ENCODE data around the gene CDKAL1.
"Not testable (repeated sequence)": the region's sequence is repeated elsewhere in the genome, so short reads cannot be mapped to it uniquely, and the experiment has no call there.

CDKAL1 gene

DNA sequence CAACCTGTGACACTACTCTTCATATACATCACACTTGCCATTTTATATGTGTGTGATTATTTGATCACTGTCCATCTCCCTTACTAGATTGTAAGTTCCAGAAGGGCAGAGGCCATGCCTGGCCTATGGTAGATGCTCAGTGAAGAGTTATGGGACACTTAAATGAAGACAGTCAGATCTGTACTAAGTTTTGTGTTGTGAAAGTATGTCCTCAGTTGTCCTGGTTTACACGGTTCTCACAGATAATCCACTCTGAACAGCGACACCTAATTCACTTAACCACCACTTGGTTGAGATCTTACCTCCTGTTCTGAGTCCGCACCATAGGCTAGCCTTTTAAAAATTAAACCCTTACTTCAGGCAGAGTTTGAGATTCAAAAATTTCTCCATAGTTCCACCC is 625.2 kb downstream of the CDKAL1 start:
- no peak for DNase-seq

DNA sequence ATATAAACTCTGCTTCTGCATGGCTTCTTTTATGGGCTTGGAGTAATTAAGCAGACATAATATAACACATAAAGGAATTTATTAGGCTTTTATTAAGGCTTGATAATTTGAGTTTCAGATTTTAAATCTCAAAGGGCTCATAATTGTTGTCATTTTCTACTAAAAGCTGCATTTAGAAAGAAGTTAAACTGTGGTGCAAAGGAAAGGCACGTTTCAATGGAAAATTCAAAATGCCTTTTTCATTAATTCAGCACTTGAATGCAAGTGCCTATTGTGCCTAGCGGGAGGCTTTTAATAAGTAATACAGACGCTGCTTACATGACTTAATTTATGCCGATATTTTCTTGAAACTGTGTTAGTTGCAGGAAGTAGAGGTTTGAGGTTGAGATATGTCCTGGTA is 627.5 kb downstream of the CDKAL1 start:
- DNase-seq = no peak

DNA sequence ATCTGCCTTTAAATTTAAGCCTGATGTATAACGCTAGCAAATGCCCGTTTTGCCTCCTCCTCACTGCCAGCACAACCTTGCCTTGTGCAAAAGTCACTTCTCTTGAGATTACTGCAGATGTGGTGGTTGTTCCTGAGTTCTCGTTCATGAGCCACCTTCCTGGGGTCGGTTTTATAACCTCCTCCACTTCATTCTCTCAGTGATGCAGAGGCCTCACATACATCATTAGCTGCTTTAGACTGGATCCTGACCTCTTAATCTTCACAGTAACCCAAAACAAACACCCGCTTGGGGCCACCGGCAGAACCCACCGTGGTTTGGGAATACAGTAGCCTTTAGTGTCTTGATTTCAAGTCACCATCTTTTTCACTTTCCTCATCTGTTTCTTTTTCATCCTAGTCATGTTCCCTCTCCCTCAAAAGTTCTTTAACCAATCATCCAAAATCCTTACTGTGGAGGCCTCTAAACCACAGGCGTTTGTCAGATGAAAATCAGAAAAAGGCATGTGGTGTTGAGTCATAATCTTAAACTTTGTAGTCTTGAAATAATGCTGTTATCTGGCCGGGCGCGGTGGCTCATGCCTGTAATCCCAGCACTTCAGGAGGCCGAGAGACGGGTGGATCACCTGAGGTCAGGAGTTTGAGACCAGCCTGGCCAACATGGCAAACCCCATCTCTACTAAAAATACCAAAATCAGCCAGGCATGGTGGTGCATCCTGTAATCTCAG is 629.0 kb downstream of the CDKAL1 start:
- DNase-seq = no peak

DNA sequence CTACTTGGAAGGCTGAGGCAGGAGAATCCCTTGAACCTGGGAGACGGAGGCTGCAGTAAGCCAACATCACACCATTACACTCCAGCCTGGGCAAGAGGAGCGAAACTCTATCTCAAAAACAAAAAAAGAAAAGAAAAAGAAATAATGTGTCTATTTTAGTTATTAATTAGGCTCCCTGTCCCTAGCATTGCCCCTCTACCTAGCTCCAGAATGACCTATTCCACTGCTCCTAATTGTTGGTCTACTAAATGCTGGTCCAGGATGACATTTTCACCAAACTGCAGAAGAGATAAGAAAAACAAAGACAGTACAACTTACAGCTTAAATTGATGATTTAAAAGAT is 629.6 kb downstream of the CDKAL1 start:
- DNase-seq = no peak

DNA sequence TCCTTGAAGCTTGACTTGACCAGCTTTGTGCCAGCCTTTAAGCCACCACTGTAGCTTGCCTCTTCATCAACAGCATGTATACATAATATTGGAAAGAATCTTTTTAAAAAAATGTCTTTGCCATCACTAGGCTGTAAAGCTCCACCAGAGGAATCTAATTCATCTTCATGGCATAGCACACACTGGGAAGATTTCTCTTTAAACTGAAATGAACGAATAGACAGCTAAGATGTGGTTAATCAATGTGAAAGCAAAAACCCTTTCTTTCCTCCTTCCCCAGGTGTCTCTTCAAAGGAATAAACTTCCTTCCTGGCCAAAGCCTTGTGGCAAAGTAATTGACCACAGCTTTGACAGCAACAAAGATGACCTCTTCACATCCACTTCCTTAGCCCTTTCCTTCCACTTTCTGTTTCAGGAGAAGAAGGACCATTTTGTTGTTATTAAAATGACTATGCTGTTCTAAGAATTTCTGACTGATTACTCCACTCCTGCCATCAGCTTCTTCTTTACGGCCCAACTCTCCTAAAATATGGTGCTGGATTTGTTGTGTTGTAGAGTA is 630.6 kb downstream of the CDKAL1 start:
- DNase-seq = no peak

DNA sequence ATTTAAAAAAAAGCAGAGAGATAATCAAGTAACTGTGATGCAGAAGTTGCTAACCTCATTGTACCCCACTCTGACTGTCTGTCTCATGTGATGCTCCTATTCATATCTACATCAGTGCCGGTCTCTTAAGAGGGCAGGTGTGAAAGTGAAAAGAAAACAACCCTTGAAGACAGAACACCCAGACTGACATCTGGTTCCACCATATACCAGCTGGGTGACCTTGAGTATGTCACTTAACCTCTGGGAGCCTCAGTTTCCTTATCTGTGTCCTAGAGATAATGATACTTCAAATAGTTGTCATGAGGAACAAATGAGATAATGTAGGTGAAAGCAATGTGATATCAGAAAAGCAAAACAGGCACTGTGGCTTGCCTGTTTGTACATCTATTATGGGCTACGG is 632.5 kb downstream of the CDKAL1 start:
- DNase-seq = no peak

DNA sequence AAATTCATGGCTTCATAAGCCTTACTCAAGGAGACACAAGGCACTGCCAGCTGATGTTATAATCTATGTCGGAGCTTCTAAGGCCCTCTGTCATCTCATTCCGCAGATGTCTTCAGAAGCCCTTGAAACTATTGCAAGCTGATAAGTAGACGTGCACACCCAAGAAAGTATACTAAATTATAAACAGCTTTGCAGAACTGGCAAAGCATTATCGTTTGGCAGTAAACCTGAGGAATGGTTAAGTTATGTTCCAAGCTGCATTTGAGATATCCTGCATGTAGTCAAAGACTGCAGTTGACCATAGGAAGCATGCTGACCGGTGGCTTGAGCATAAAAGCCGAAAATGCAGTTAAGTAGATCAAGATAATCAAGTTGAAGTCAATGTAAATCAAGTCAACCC is 633.5 kb downstream of the CDKAL1 start:
- DNase-seq = no peak

DNA sequence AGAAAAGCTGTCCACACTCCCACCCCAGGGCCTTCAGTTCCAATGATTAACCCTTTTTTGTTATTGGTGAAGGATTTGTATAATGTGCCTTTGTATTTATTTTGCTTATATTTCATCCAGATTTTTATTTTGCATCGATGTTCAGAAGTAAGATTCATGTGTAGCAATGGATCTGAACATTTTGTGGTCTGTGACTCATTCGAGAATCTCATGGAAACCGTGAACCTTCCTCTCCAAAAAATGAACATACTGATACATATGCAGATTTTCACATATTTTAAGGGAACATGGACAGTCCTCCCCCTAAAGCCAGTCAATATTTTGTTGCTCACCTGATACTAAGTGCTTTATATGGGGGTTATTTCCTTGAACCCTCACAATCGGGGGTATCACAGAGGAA is 637.5 kb downstream of the CDKAL1 start:
- no peak for DNase-seq

DNA sequence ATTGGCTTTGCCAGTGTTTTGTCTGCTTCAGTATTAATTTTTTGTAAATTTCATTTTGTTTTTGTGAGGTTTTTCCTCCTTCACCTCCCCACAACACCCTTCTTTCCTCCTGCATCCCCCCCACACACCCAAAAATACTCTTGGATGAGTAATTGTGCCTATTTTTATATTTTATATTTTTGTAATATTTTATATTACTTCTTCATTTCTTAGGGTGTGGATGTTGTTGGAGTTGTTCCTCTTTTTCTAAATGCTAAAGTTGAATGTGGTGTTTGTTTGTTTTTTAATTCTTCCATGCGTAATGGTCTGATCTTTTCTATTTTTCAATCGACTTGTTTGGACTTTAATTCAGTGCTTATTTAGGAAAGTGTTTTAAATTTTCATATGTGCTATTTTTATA is 638.8 kb downstream of the CDKAL1 start:
- DNase-seq = no peak

DNA sequence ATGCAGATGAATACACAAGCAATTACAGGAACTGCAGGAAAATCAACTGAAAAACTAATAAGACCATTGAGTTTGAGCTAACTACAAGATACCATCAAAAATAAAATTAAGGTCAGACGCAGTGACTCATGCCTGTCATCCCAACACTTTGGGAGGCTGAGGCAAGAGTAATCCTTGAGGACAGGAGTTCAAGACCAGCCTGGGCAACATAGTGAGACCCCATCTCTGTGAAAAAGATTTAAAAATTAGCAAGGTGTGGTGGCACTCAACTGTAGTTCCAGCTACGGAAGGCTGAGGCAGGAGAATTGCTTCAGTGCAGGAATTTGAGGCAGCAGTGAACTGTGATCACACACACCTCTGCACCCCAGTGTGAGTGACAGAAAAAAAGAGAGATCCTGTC is 639.4 kb downstream of the CDKAL1 start:
- no peak for DNase-seq

DNA sequence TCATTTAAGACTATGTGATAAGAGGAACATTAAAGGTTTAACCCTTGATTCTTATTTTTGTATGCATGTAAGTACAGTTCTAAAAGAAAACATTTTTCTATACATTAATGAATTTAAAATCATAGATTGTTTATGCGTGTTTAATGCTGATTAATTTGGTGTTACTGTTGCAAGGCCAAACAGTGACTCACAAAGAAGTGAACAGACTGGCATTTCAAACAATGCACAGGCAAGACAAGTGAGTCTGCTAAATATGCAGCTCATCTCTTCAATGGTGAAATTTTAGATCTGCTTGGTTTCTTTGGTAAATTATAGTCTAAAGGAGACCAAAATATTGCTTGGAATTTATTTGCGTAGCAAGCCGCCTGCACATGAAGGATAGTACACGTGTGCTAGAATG is 641.9 kb downstream of the CDKAL1 start:
- DNase-seq = no peak

DNA sequence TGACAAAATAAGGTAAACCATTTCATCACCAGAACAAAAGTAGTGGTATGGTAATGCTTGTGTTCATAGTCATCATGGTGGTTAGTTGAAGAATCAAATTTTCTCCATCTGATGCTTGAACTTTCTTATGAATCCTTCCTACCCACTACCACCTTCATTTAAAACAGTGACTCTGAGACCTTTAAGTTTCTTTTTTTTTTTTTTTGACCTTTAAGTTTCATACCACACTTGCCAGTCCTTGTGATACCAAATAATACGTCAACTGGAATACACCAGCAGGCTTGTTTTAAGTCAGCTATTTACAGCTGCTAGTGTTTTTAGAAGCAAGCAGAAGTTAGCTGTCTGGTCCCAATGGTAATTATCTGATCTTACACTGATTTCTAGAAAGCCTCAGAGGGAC is 645.9 kb downstream of the CDKAL1 start:
- DNase-seq = no peak

DNA sequence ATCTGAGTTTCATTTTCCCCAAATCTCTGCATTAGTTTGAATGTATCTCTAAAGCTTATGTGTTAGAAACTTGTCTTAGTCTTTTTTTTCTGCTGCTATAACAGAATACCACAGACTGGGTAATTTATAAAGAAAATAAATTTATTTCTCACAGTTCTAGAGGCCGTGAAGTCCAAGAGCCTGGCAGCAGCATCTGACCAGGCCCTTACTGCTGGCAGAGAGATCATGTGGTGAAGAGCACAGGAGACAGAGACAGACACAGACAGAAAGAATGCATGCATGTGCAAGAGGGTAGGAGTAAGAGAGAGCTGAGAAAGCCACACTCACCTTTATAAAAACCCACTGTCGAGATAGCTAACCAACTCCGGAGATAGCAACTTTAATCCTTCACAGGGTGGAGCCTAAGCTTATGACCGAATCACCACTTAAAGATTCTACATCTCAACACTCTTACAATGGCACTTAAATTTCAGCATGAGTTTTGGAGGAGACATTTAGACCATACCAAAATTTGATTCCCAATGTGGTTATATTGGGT is 646.6 kb downstream of the CDKAL1 start:
- no peak for DNase-seq

DNA sequence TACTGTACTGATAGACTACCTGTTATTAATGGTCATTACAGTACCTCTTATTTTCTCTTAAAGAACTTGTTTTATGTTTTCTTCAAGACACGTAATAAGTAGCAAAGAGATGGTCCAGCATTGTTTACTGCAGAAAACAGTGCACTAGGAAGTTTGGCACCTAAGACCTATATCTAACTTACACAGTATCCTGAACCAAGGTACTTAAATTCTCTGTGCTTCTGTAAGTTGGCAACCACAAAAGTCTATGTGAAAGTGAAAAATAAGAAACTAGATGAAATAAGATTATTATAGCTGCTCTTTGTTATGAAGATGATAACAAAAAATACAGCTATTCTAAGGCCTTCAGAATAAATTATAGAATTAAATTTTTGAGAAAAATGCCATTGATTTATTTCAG is 647.6 kb downstream of the CDKAL1 start:
- no peak for DNase-seq

DNA sequence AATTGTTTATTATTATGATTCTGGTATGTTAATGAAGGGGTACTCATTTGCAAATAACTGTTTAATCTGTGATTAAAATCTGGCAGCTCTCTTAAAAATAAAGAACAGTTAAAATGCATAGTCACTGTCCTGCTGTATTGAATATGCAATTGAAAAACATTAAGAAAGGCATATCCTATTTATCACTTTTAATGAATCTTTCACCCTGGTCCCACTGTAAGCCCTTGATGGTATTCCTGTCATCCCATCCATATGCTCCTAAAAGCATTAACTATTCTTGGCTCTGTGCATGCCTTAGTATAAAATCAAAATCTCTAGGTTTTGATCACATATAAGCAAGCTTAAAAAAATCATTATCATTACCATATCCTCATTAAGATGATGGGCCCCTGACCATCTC is 648.3 kb downstream of the CDKAL1 start:
- DNase-seq = no peak

DNA sequence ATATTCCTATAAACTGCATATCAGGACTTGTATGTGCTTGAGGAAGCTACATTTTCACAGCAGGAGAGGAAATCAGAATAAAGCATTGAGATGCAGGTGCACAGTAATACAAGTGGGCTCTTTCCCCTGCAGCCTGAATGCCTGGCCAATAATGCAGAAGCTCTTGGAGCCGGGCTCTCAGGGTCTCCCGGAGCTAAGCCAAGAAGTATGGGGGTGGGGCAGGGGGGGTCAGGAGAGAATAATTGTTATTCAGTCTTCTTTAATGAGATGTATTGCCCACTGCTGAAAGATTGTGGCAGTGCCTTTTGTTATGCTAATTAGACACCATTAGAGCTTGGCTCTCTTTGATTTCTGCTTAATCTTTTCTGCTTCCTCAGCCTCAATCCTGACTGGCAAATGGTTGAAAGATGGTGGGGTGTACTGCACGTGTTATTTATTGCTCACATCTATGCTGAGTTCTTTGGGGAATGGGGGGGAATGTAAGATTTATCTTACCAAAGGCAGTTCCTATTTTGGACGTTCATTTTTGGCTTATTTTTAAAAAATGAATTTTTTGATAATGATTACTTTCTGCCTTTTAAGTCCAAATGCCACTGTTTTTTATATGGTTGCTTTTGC is 651.7 kb downstream of the CDKAL1 start:
- no peak for DNase-seq

DNA sequence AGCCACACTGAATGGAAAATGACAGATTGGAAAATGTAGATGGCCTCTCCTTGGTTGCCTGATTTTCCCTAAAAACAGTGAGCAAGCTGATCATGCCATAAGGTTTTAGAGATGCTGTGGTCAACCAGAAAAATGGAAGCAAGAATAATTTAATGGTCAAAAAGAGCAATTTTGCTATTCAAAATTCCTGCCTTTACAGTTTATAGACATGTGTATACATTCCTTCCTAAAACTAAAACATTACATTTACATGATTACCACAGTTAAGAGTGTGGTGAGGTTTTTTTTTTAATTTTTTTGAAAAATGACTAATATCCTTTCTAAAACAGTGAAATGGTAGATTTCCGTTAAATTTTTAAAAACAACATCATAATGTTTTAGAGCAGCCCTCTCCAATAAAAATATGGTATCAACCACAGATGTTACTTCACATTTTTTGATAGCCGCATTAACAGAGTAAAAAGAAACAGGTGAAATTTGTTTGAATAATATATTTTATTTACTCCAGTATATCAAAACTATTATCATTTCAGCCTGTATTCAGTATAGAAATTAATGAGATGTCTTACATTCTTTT is 652.3 kb downstream of the CDKAL1 start:
- DNase-seq = no peak

DNA sequence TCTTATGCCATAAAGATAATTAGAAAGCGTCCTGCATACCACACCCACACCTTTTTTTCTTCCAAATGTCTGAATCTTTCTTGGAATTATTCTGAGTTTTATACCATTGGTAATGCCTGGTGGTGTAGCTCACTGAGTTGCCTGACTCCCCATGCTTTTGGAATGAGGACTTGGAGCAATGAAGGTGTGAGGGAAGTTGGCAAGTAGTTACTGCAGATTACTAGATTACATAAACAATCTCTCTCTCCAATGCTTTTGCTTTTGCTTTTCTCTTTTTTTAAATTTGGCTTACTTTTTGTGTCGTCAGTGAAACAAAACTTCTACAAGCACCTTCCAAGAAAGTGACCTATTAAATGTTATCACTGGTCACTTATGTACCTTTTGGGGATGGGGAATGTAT is 653.2 kb downstream of the CDKAL1 start:
- no peak for DNase-seq

DNA sequence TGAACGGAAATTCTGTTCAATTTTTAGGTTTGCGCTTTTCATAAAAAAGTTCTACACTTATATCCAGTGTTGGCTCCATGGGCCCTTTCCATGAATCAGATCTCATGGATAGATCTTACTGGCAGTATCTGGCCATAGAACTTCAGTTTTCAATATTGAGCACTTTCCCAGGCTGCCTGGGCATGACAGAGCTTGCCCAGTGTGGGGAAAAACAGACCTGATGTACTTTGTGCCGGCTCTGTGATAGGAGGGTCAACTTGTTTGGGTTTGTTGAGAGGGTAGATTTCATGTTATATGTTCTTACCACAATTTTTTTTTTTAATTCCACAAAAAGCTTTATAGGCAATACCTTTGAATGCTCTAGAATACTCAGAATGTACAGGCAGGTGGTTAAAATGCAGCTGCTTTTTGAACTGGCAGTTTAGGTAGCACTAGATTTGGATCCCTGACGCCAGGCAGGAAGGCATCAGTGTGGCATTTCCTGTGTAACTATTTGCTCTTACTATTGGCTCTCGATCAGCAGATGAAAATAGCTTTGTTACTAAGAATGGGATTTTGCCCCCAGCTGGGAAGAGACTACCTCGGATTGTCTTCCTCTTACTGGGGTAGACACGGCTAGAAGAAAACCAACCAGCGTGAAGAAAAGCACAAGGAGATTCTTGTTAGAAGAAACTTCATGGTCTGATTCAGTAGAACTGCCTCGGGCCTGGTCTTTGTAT is 654.4 kb downstream of the CDKAL1 start:
- no peak for DNase-seq

DNA sequence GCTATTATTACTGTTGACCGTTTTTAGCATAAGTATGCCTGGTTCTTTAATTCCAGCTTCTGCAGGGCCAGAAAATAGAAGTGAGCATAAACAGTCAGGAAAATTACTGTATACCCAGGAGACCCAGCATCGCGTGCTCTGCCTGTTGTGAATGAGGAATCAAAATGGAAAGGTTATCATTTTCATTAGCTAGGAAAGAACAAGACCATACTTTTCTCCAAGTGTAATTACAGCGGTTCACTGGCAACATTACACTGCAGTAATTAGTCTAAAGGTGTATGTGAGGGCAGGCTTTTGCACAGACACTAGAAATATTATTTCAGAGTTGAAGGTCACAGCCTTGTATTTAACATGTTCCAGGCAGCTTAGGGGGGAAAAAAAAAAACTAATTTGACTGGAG is 655.5 kb downstream of the CDKAL1 start:
- no peak for DNase-seq

DNA sequence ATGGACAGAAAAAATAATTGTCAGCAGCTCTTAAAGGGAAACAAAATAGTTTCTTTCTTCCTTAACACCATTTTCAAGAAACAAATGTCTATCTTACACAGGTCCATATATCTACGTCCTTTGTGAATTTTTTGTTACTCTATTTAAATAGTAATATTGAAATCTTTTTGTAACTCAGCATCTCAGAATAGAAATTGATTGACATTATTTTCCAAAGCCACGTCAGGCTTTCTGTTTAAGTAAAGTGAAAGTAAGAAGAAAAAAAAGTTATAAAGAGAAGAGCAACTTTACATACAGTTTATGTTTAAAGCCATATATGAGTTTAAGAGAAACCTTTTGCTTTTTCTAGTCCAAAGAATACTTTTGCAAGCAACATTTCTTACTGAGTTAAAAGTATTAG is 656.4 kb downstream of the CDKAL1 start:
- no peak for DNase-seq

DNA sequence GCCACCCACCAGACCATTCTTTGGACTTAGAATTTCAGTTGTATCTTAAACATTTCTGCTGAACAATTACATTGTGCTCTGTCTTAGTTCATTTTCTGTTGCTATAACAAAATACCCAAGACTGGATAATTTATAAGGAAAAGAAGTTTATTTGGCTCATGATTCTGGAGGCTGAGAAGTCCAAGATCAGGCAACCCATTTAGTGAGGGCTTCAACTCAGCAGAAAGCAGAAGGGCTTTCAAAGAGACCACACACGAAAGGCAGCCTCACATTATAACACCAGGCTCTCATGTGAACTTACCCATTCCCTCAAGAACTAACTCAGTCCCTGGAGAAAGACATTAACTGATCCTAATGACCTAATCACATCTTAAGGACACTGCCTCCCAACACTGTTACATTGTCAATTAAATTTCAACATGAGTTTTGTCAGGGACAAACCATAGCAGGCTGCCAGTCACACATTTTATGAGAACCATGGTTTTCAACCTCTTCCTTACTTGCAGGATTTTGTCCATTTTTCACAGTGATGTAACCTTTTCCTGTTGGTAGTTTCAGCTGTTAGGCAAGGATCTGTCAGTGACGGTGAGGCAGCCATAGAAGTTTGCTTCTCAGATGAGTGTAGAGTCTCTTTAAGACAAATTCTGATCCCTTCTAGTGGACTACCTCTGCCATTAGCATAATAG is 659.7 kb downstream of the CDKAL1 start:
- no peak for DNase-seq

DNA sequence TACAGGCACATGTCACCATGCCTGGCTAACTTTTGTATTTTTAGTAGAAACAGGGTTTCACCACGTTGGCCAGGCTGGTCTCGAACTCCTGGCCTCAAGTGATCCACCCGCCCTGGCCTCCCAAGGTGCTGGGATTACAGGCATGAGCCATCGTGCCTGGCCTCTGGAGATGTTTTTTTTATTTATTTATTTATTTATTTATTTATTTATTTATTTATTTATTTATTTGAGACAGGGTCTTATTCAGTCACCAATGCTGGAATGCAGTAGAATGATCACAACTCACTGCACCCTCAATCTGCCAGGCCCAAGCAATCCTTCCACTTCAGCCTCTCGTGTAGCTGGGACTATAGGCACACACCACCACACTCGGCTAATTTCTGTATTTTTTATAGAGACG is 661.0 kb downstream of the CDKAL1 start:
- not testable (repeated sequence) for DNase-seq

Measured in activated CD4-positive, alpha-beta T cell treated with anti-CD3 and anti-CD28 coated beads for 4 hours (primary cell).